Adipocyte (in vitro differentiated cells): Measurements from ENCODE around the gene MYO16.
"Not testable (repeated sequence)": the region's sequence is repeated elsewhere in the genome, so short reads cannot be mapped to it uniquely, and the experiment has no call there.

Experiments used
- DNase-seq: peaks from one replicate; pipeline ENCODE4 v3.0.0-alpha.2; 2015; ENCODE audit warnings: low read depth
- H3K27me3 ChIP-seq: replicated peaks from 2 replicates; pipeline ENCODE4 v1.7.0; 2013; ENCODE audit warnings: mild to moderate bottlenecking, low read length, moderate library complexity; ENCODE audit not compliant: control insufficient read depth, insufficient read depth
- H3K36me3 ChIP-seq: 2 replicates; pipeline ENCODE4 v1.7.0; 2013; ENCODE audit warnings: low read length, mild to moderate bottlenecking, moderate library complexity; ENCODE audit not compliant: control insufficient read depth, insufficient read depth, severe bottlenecking
- H3K4me1 ChIP-seq: 2 replicates; pipeline ENCODE4 v1.7.0; 2013; ENCODE audit warnings: mild to moderate bottlenecking, low read length, moderate library complexity; ENCODE audit not compliant: control insufficient read depth, insufficient read depth
- H3K4me3 ChIP-seq: 2 replicates; pipeline ENCODE4 v1.7.0; 2013; ENCODE audit warnings: mild to moderate bottlenecking, low read length, moderate library complexity
- H3K9ac ChIP-seq: 2 replicates; pipeline ENCODE4 v1.7.0; 2013; ENCODE audit warnings: mild to moderate bottlenecking, low read length, moderate library complexity
- H3K9me3 ChIP-seq: 2 replicates; pipeline ENCODE4 v1.7.0; 2013; ENCODE audit warnings: mild to moderate bottlenecking, low read length, moderate library complexity; ENCODE audit not compliant: control insufficient read depth

Gene MYO16

DNA sequence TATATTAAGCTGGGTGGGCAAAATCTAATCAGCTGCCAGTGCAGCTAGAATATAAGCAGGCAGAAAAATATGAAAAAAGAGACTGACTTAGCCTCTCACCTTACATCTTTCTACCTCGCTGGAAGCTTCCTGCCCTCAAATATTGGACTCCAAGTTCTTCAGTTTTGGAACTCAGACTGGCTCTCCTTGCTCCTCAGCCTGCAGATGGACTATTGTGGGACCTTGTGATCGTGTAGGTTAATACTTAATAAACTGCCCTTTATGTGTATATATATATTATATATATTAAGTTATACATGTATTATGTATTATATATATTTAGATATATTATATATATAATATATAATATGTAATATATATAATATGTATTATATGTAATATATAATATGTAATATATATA, 588.1 kb downstream of the MYO16 start:
- not testable (repeated sequence) for H3K27me3 ChIP-seq, H3K4me3 ChIP-seq, H3K4me1 ChIP-seq, DNase-seq, H3K9me3 ChIP-seq, H3K36me3 ChIP-seq, H3K9ac ChIP-seq

DNA sequence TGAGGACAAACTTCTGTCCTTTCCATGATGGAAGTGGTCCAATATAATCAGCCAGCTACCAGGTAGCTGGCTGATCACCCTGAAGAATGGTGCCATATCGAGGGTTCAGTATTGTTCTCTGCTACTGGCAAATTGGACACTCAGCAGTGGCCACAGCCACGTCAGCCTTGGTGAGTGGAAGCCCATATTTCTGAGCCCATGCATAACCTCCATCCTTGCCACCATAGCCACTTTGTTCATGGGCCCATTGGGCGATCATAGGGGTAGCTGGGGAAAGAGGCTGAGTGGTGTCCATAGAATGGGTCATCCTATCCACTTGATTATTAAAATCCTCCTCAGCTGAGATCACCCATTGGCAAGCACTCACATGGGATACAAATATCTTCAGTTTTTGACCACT, 591.2 kb downstream of the MYO16 start:
- DNase-seq = no peak
- no peak overlapping the region for H3K4me3 ChIP-seq
- H3K9ac ChIP-seq = no peak overlapping the region
- H3K36me3 ChIP-seq = no peaks in the 10 kb centered on the region
- H3K4me1 ChIP-seq = no peaks in the 10 kb centered on the region
- no peaks in the 10 kb centered on the region for H3K27me3 ChIP-seq
- H3K9me3 ChIP-seq = peaks cover 25% of the 10 kb centered on the region

- H3K9ac ChIP-seq = no peak overlapping the region
- H3K27me3 ChIP-seq = no peaks in the 10 kb centered on the region
- H3K9me3 ChIP-seq = peaks cover 27% of the 10 kb centered on the region
- H3K36me3 ChIP-seq = no peaks in the 10 kb centered on the region
- no peak for DNase-seq
- H3K4me1 ChIP-seq = no peaks in the 10 kb centered on the region
- H3K4me3 ChIP-seq = no peak overlapping the region
Observed at GRCh38 chr13:109224033-109224432, 594.6 kb downstream of the MYO16 start.

- Histone ChIP-seq H3K27me3 (no peaks in the 10 kb centered on the region), H3K36me3 (no peaks in the 10 kb centered on the region), H3K4me1 (no peaks in the 10 kb centered on the region), H3K4me3 (no peak overlapping the region), H3K9ac (no peak overlapping the region), H3K9me3 (peaks cover 28% of the 10 kb centered on the region)
- DNase-seq = no peak
Observed at GRCh38 chr13:109226631-109227030, 597.2 kb downstream of the MYO16 start.

GRCh38 chr13:109227344-109227940, 598.0 kb downstream of the MYO16 start:
- DNase-seq = no peak
- H3K9me3 ChIP-seq = peaks cover 24% of the 10 kb centered on the region
- H3K27me3 ChIP-seq = no peaks in the 10 kb centered on the region
- no peak overlapping the region for H3K9ac ChIP-seq
- H3K4me1 ChIP-seq = no peaks in the 10 kb centered on the region
- no peak overlapping the region for H3K4me3 ChIP-seq
- no peaks in the 10 kb centered on the region for H3K36me3 ChIP-seq

GRCh38 chr13:109228211-109228610, 598.8 kb downstream of the MYO16 start:
- H3K36me3 ChIP-seq = no peaks in the 10 kb centered on the region
- H3K4me3 ChIP-seq = no peak overlapping the region
- H3K9me3 ChIP-seq = peaks cover 17% of the 10 kb centered on the region
- no peak overlapping the region for H3K9ac ChIP-seq
- no peaks in the 10 kb centered on the region for H3K27me3 ChIP-seq
- no peak for DNase-seq
- no peaks in the 10 kb centered on the region for H3K4me1 ChIP-seq

GRCh38 chr13:109231888-109232287, 602.5 kb downstream of the MYO16 start:
- no peaks in the 10 kb centered on the region for H3K36me3 ChIP-seq
- H3K9ac ChIP-seq = no peak overlapping the region
- no peaks in the 10 kb centered on the region for H3K4me1 ChIP-seq
- no peak for DNase-seq
- no peak overlapping the region for H3K4me3 ChIP-seq
- peaks cover 3% of the 10 kb centered on the region for H3K9me3 ChIP-seq
- H3K27me3 ChIP-seq = no peaks in the 10 kb centered on the region

GRCh38 chr13:109233293-109233692, 603.9 kb downstream of the MYO16 start:
- Histone ChIP-seq H3K4me3 (no peak overlapping the region), H3K9ac (no peak overlapping the region), H3K36me3 (no peaks in the 10 kb centered on the region), H3K4me1 (no peaks in the 10 kb centered on the region), H3K9me3 (peaks cover 3% of the 10 kb centered on the region), H3K27me3 (no peaks in the 10 kb centered on the region)
- no peak for DNase-seq

DNA sequence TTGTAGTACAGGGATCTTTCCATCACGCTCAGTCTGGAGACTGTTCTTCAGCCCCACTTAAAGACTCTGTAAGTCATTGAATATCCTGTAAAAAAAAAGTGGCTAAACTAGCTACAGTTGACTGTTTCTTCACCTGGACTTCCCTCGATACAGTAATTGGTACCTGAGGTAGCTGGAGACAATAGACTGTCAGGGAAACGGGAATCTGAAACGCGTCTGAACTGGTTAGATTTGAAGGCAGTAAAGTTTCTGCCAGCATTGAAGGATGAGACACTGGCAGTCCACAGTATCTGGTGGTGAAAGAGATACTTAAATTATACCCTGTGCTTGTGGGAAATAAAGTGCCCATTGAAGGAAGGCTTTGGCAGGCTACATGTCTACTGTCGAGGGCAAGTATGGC, 606.5 kb downstream of the MYO16 start:
- H3K36me3 ChIP-seq = no peaks in the 10 kb centered on the region
- no peaks in the 10 kb centered on the region for H3K9me3 ChIP-seq
- no peaks in the 10 kb centered on the region for H3K4me1 ChIP-seq
- no peaks in the 10 kb centered on the region for H3K27me3 ChIP-seq
- no peak for DNase-seq
- H3K9ac ChIP-seq = no peak overlapping the region
- H3K4me3 ChIP-seq = no peak overlapping the region

DNA sequence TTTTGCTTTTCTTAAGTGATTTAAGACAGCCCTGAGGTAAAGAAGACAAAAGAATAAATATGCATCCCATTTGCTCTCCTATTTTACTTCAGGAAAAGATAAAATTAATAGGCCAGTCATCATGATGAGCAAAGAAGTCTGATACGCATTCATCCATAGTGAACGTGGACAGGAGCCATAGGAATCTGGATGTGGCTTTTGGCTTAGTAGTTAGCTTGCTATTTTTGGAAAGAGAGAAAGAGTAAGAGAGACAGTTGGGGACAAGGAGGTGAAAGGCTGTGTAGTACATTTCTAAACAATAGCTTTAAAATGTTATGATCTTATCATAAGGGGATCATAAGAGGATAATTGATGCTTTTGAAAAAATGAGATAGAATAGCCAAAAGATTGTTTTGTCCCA, 611.7 kb downstream of the MYO16 start:
- Histone ChIP-seq H3K27me3 (no peaks in the 10 kb centered on the region), H3K9me3 (no peaks in the 10 kb centered on the region), H3K4me3 (no peak overlapping the region), H3K4me1 (peaks cover 30% of the 10 kb centered on the region), H3K9ac (no peak overlapping the region), H3K36me3 (no peaks in the 10 kb centered on the region)
- DNase-seq = no peak

DNA sequence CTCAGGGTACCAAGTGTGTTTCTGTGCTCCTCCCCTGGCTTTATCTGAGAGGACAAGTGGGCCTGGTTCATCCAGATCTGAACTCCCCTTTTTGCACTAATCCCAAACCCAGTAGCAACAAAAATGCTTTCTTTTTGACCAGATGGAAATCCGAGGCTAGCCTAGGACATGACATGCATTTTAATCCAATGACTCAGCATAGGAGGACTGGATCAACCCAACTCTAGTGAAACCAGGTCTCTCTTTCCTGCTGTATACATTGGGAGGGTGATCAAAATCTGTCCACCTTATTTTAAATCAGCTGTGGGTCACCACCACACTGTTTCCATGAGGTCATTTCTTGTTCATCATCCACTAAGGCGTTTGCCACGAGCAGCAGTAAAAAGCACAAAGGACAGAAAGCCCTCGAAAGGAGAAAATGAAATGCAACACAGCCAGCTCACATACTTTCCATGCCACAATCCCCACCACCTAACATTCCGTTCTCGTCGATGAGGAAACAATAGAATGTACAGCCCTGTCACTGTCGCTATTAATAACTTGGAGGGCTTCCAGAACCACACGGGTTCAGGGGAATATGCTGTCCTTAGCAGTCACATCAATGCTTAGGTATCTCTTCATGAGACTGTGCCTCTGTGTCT, 614.0 kb downstream of the MYO16 start:
- peak overlapping the region; percentile 72 for H3K9ac ChIP-seq
- peak; percentile 88 for DNase-seq
- peaks cover 30% of the 10 kb centered on the region for H3K4me1 ChIP-seq
- no peaks in the 10 kb centered on the region for H3K36me3 ChIP-seq
- peaks cover 17% of the 10 kb centered on the region for H3K9me3 ChIP-seq
- no peaks in the 10 kb centered on the region for H3K27me3 ChIP-seq
- peak overlapping the region; percentile 6 for H3K4me3 ChIP-seq

- Histone ChIP-seq H3K4me3 (no peak overlapping the region), H3K27me3 (no peaks in the 10 kb centered on the region), H3K9me3 (peaks cover 25% of the 10 kb centered on the region), H3K36me3 (no peaks in the 10 kb centered on the region), H3K9ac (peak overlapping the region; percentile 72), H3K4me1 (peaks cover 30% of the 10 kb centered on the region)
- DNase-seq = no peak
Observed at GRCh38 chr13:109244566-109244965, 615.2 kb downstream of the MYO16 start.
